ENCODE measurements around the gene RFX5.

The RFX5 gene

GRCh38 chr1:151342569-151342968 lies 4.5 kb downstream of the RFX5 start:
- no peak overlapping the region for H3K4me3 ChIP-seq (ENCODE audit: control insufficient read depth, low read depth, low read length)
- TF ChIP-seq CTCF (IDR thresholded peaks at IDR 0.05; ENCODE audit: control insufficient read depth, insufficient read depth, low read depth, low read length, missing control alignments) = no peak
- no peak for DNase-seq (ENCODE audit: low read depth)

GRCh38 chr1:151342021-151342420 lies 5.0 kb downstream of the RFX5 start:
- no peak for DNase-seq (ENCODE audit: low read depth)
- TF ChIP-seq CTCF (IDR thresholded peaks at IDR 0.05; ENCODE audit: control insufficient read depth, insufficient read depth, low read depth, low read length, missing control alignments) = no peak

DNA sequence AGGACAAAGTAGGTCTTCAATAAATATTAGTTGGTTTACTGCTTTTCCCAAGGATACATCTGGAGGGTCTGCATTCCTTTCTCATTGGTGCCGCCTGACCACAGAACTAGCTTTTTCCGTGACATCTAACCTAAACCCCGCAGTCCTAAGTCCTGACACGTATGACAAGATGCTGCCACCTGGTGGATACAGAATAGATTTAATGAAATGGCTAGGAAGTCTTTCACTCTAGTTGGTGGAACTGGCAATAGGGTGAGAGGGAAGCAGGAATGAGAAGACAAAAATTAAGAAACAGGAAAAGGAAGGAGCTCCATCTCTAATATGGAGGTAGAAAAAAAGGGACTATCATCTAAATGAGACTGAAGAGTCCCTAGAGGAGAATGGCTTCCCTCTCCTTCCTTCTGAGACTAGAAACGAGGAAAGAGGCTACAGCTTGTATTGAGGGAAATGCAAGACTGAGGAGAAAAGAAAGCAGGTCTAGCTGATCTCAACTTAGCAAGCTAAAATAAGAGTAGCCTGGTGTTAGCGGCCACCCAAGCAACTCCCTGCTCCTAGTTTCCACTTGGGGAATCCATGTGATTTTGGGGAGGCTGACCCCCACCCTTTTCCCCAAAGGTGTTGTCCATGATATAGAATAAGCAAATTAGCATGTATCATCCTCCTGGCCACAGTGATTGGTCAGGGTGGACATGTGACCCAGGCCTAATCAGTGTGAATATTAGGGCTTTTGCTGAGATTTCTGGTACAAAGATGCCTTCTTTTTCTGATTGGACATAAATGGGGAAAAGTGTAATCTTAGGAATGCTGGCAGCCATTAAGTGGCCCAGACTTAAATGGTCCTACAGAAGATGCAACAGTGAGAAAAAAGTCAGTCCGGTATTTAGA lies 5.9 kb downstream of the RFX5 start:
- TF ChIP-seq CTCF (IDR thresholded peaks at IDR 0.05; ENCODE audit: control insufficient read depth, insufficient read depth, low read depth, low read length, missing control alignments) = peak; percentile 58
- DNase-seq (ENCODE audit: low read depth) = peak; percentile 52
- no peak overlapping the region for H3K4me3 ChIP-seq (ENCODE audit: control insufficient read depth, low read depth, low read length)

More at GRCh38 chr1:151342021-151342420, 5.0 kb downstream of the RFX5 start:
- H3K4me3 ChIP-seq (ENCODE audit: control insufficient read depth, low read depth, low read length) = no peak overlapping the region

- DNase-seq (ENCODE audit: low read depth) = no peak
- TF ChIP-seq CTCF (IDR thresholded peaks at IDR 0.05; ENCODE audit: control insufficient read depth, insufficient read depth, low read depth, low read length, missing control alignments) = no peak
- H3K4me3 ChIP-seq (ENCODE audit: control insufficient read depth, low read depth, low read length) = no peak overlapping the region
Observed at GRCh38 chr1:151336556-151336955, 10.5 kb downstream of the RFX5 start.

GRCh38 chr1:151334822-151335221 lies 12.2 kb downstream of the RFX5 start:
- no peak for DNase-seq (ENCODE audit: low read depth)
- H3K4me3 ChIP-seq (ENCODE audit: control insufficient read depth, low read depth, low read length) = no peak overlapping the region
- TF ChIP-seq CTCF (IDR thresholded peaks at IDR 0.05; ENCODE audit: control insufficient read depth, insufficient read depth, low read depth, low read length, missing control alignments) = no peak

DNA sequence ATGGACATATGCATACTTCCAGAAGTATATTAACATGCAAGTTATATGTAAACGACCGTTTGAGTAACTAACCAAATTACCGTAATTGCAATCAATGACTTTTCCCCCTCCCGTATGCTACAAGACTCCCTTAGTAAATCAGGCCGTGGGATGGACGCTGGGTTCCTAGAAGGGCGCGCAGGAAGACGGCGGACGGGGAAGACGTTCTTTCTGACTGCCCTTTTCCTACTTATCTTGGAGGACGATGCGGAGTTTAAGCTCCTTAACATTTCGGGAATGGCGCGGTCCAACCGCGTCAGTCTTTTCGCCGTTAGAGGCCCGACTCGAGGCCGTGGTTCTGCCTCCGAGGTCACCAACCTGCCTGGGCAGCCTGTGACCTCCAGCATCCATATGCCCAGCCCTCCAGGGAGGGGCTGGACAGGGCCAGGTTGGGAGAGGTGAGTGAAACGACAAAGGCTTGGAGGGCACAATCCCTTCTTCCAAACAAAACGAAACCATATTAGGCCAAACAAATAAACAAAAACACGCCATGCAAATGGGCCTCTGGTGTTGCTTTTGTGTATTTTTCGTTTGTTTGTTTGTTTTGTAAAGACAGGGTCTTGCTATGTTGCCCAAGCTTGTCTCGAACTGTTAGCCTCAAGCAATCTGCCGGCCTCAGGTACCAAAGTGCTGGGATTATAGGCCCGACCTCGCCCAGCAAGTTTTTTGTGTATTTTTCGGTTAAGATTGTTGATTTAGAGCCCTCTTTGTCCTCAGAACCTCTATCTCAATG lies 19.0 kb downstream of the RFX5 start:
- no peak for TF ChIP-seq CTCF (IDR thresholded peaks at IDR 0.05; ENCODE audit: control insufficient read depth, insufficient read depth, low read depth, low read length, missing control alignments)
- DNase-seq (ENCODE audit: low read depth) = no peak
- peak overlapping the region; percentile 87 for H3K4me3 ChIP-seq (ENCODE audit: control insufficient read depth, low read depth, low read length)

Data from AG09309 (cell line).